Activated CD4-positive, alpha-beta T cell treated with anti-CD3 and anti-CD28 coated beads, Interleukin-2, amount 10 ng/mL, durations not matched to agents 7 days and 5 days (primary cell): ENCODE results near the gene CLEC4D. TPM values are rescaled to one million over a fixed set of nuclear protein-coding genes. Genes with fewer than 3 reads are reported as not detected.
"Not testable (repeated sequence)": the region's sequence is repeated elsewhere in the genome, so short reads cannot be mapped to it uniquely, and the experiment has no call there.

ENCODE experiments used
- CTCF ChIA-PET: fragments of 350-600 bp; sonication (Branson Sonifier 250); formaldehyde crosslinking; loops from one replicate; lab custom pipeline; 2021; ENCODE audit warnings: antibody characterized with exemption; lab: Charles Lee
- POLR2A ChIA-PET: fragments of 350-600 bp; sonication (Branson Sonifier 250); formaldehyde crosslinking; loops from one replicate; lab custom pipeline; 2021; ENCODE audit warnings: antibody characterized with exemption; lab: Charles Lee
- DNase-seq: peaks from one replicate; pipeline ENCODE4 v3.0.0-alpha.2; 2020
- H3K27ac Mint-ChIP-seq: one replicate; pipeline ENCODE4 v1.8.0; 2021; ENCODE audit warnings: mild to moderate bottlenecking, moderate library complexity, mixed read lengths
- H3K27me3 Mint-ChIP-seq: one replicate; pipeline ENCODE4 v1.8.0; 2021; ENCODE audit warnings: mixed read lengths
- H3K36me3 Mint-ChIP-seq: one replicate; pipeline ENCODE4 v1.8.0; 2021; ENCODE audit warnings: low read depth, mixed read lengths
- H3K4me1 Mint-ChIP-seq: one replicate; pipeline ENCODE4 v1.8.0; 2021; ENCODE audit warnings: mixed read lengths
- H3K4me3 Mint-ChIP-seq: one replicate; pipeline ENCODE4 v1.8.0; 2021; ENCODE audit warnings: mild to moderate bottlenecking, moderate library complexity, mixed read lengths
- H3K9me3 Mint-ChIP-seq: one replicate; pipeline ENCODE4 v1.8.0; 2021; ENCODE audit warnings: mixed read lengths
- total RNA-seq, 2 experiments: library from RNA; stranded (reverse); gene quantifications; one replicate each; pipeline ENCODE4 v1.2.3, GENCODE V29; 2021

The CLEC4D gene
- total RNA-seq, 2 experiments from 2014 or later: not detected

GRCh38 chr12:8566052-8566451 lies 52.7 kb downstream of the CLEC4D start:
- CTCF ChIA-PET: not testable (repeated sequence)

GRCh38 chr12:8566525-8566924 lies 53.2 kb downstream of the CLEC4D start:
- no peak overlapping the region for H3K4me3 Mint-ChIP-seq
- H3K27ac Mint-ChIP-seq: no peak overlapping the region
- peaks cover 9% of the 10 kb centered on the region for H3K27me3 Mint-ChIP-seq
- CTCF ChIA-PET: no interaction called here
- DNase-seq: no peak
- peaks cover 15% of the 10 kb centered on the region for H3K9me3 Mint-ChIP-seq
- no peaks in the 10 kb centered on the region for H3K4me1 Mint-ChIP-seq
- POLR2A ChIA-PET: interaction anchor here (0.6 kb wide), 1 partner anchor 627 kb away, joined by 4 read pairs; no protein-coding TSS in a partner anchor
- peaks cover 2% of the 10 kb centered on the region for H3K36me3 Mint-ChIP-seq

More at GRCh38 chr12:8566052-8566451, 52.7 kb downstream of the CLEC4D start:
- not testable (repeated sequence) for H3K4me3 Mint-ChIP-seq, H3K36me3 Mint-ChIP-seq, H3K27ac Mint-ChIP-seq, DNase-seq, H3K4me1 Mint-ChIP-seq, H3K27me3 Mint-ChIP-seq
- POLR2A ChIA-PET: interaction anchor here (0.6 kb wide), 1 partner anchor 628 kb away, joined by 4 read pairs; no protein-coding TSS in a partner anchor
- peaks cover 16% of the 10 kb centered on the region for H3K9me3 Mint-ChIP-seq

Other genes starting within 250 kb of the CLEC4D start
- not detected for gene CLEC6A, start 57.5 kb upstream of the CLEC4D start, total RNA-seq
- not detected for gene CLEC4E, start 27.4 kb downstream of the CLEC4D start, total RNA-seq
- not detected for gene AICDA, start 99.4 kb downstream of the CLEC4D start, total RNA-seq
- gene MFAP5, start 149.3 kb downstream of the CLEC4D start, total RNA-seq: not detected
- 1 to 10 TPM; 4.7 TPM for gene RIMKLB, start 184.5 kb downstream of the CLEC4D start, total RNA-seq